HG02759 (cell line): ENCODE measurements around the gene PLPP7.

Experiments used
- ATAC-seq: cut with Tn5 transposase; IDR thresholded peaks from one replicate; pipeline ENCODE4 v1.9.1; 2021; ENCODE audit warnings: mild to moderate bottlenecking, moderate library complexity; ENCODE audit not compliant: unreplicated experiment

The PLPP7 gene

DNA sequence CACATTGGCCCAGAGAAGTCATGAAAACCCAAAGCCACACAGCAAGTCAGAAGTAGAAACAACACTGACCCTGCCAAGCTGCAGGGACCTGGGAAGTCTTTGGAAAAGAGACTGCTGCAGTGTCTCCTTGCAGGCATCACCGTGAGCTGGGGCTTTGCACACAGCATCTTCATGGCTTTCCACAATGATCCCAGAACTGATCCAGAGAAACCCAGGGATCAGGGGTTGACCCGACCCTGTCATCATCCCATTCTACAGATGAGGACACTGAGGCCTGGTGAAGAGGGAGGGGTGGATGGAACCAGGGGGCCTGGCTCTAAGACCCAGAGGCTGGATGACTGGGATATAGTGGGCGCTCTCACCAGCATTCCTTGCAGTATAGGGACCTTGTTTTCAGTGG, 8.9 kb upstream of the PLPP7 start:
- ATAC-seq = no peak

DNA sequence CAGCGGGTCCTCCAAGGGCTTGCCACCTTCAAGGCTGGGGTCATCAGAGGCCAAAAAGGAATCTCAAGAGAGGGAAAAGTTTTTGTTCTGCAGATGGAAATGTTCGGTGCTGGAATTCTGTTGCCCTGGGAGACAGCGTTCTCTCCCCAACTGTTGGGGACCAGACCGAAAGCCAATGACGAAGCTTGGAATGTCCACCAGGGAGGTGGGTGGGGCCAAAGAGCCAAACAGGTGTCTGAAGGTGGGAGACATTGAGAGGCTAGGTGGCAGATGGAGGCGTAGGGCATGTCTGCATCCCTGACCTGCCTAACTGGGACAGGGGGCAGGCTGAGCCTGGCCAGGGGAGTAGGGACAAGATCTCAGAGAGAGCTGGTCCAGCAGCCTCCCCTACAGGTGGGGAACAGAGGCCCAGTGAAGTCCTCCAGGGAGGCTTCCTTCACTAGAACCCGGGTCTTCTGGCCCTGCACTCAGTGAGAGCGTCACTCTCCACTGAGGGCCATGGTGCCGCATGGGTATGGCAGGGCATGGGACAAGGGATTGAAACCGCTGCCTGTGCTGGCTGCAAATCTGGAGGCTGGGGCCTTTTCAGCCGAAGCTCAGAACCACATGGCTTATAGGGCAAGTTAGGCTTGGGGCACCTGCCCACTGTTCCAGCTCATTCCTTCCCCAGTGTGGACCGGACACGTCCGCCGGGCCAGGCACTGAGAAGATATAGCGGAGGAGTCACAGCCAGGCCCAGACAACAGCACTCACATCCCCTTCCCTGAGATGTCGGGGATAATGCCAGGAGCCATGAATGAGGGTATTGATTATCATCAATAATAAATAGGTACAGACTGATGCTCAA, 8.2 kb upstream of the PLPP7 start:
- no peak for ATAC-seq

DNA sequence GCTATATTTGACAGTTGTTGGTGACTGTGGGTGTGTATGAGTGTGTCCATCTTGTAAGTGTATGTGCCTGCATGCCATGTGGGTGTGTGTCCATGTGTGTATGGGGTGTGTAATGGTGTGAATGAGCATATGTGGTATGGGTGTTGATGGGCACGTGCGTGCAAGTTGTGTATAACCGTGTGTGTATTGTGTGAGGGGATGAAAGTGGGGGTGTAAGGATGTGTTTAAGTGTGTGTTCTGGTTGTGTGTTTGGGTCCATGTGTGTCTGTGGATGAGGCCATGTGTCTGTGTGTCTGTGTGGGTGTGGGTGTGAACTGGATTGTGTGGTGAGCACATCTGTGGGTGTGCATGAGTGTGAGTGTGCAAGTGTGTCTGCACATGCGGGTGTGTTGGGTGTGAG, 7.3 kb upstream of the PLPP7 start:
- no peak for ATAC-seq

DNA sequence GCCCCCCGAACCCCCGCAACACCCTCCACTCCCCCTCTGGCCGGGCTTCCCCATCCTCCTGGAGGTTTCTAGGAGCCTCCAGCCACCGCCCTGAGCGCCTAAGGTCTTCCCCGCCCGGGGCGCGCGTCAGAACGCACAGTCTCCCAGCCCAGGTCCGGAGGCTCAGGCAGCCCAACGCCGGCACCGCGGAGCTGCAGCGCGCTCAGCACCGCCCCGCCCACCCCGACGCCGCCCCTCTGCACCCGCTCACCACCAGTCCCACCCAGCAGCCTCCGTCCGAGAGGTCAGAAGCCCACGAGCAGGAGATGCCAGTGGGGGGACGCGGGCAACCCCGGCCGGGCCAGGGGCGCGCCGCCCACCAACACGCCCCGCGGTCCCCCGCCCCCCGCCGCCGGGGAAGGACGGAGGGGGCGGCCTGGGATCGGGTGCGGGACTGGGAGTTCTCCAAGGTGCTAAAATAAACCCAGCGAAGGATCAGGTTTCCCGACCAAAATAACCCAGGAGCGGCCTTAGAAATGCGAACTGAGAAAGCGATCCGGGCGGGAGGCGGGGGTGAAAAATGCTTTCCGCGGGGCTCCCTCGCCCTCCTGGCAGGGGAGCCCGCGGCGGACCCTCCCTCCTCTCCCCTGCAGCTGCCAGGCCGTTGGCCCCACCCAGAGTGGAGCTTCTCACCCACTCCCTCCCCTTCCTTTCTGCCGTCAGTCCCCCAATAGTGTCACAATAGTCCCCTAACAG, 6.7 kb upstream of the PLPP7 start:
- no peak for ATAC-seq

- no peak for ATAC-seq
Observed at GRCh38 chr9:131284856-131285255, 4.7 kb upstream of the PLPP7 start.

DNA sequence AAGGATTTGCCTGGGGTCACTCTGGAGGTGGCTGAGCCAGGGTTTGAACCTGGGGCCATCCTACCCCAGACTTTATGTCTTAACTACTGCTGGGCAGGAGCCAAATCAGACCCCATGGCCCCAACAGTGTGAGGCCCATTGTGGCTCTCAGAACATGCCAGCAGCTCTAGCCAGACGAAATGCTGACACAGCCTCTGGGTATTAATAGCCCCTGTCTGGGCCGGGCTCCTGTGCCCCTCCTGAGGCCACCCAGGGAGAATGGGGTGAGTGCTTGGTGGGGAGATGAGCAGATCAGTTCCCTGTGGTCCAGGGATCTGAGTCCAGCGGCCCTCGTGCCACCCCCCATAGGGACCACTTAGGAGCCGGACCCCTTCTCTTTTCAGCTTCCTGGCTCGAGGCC, 2.2 kb upstream of the PLPP7 start:
- no peak for ATAC-seq

DNA sequence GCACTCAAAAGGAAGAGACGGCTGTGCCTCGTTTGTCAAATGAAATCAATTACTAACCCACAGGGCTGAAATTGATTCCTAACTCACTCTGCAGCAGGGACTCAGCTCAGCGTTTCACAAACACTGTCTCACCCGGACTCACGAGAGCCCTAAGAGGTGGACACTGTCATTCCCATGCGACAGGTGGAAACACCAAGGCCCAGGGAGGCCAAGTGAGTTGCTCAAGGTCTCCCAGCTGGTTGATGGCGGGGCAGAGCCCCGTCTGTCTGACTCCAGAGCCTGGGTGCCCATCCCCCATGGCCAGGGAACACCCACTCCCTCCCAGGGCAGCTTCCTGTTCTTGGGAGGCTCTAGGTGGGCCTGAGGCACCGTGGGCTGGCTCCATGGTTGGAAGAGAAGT, 1.3 kb upstream of the PLPP7 start:
- ATAC-seq = no peak

GRCh38 chr9:131290036-131290766, 678 bp downstream of the PLPP7 start:
- ATAC-seq = no peak

DNA sequence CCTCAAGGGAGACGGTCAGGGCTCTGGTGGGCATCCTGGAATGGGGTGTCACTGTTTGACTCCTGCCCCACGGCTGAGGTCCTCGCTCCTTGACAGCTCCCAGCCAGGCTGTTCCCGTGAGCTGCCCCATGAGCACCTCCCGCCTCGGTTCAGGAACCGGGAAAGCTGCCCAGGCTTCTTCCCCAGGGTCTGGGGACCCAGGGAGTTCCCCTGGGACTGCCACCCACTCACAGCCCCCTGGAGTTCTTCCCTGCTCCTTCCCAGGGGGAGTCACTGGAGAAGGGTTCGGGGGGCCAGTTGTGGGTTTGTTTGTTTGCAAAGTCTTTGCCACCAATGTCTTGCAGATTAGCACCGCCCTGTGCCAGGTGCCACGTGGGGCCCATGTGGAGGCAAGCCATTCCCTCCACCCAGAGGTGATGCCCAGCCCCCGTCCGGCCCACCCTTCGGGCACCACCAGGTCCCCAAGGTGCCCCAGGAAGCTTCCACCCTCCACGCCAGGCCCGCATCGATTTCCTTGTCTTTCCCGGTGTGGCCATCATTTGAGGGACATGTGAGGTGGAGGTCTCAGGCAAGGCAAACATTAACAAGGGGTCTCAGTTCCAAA, 1.3 kb downstream of the PLPP7 start:
- no peak for ATAC-seq

GRCh38 chr9:131291795-131292315, 2.3 kb downstream of the PLPP7 start:
- no peak for ATAC-seq

DNA sequence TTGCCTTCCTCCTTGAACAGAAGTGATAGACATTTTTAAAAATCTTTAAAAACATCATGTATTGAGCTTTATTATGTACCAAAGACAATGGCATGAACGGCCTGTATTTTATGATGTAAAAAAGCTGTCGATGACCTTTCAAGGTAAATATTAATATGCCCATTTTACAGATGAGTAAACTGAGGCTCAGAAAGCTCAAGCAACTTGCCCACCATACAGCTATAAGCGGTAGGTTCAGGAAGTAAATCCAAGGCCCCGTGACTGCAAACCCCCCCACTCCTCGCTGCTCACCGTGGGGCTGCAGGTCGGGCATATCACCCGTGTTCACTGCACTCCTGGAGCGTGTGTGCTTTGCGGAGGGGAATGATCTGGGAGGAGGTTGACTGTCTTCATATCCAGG, 3.4 kb downstream of the PLPP7 start:
- no peak for ATAC-seq

DNA sequence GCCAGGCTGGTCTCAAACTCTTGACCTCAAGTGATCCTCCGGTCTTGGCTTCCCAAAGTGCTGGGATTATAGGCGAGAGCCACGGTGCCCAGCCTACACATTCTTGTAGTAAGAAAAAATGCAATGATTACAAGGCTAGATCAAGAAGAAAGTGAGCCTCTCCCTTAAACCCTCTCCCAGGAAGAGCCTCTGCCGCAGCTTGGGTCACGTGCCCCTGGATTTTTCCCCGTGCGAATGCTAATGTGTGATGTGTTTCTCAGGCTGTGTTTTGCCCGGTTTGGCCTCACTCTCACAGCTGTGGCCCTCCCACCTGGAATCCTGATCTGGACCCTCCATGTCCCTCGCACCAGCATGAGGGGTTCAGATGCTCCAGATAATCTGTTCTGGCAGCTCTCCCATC, 6.9 kb downstream of the PLPP7 start:
- no peak for ATAC-seq

DNA sequence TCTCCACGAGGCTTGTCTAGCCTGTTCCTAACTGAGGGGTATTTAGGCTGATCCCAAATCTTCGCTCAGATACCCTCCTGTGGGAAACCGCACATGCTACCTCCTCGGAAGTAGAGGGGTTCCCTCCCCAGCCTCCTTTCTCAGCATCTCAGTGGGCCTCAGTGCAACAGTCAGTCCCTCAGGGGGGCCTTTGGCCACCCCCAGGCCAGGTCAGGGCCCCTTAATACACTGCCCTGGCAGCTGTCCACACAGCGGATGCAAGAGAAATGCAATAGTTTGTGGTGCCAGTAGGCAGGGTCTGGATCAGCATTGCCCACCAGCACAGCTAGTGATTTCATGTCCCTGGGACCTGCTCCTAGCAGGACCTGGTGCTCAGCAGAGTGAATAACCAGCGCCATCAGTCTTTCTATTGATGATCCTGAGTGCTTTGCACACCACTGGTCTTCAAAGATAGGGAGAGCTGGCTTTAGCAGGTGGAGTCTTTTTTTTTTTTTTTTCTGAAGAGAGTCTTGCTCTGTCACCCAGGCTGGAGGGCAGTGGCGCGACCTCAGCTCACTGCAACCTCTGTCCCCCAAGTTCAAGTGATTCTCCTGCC, 7.5 kb downstream of the PLPP7 start:
- no peak for ATAC-seq

GRCh38 chr9:131297903-131298302, 8.4 kb downstream of the PLPP7 start:
- no peak for ATAC-seq

GRCh38 chr9:131298341-131298740, 8.8 kb downstream of the PLPP7 start:
- ATAC-seq = no peak

GRCh38 chr9:131298816-131299215, 9.3 kb downstream of the PLPP7 start:
- ATAC-seq = no peak

- no peak for ATAC-seq
Observed at GRCh38 chr9:131299346-131299960, 9.9 kb downstream of the PLPP7 start.

GRCh38 chr9:131299961-131300347, 10.4 kb downstream of the PLPP7 start:
- ATAC-seq = no peak

DNA sequence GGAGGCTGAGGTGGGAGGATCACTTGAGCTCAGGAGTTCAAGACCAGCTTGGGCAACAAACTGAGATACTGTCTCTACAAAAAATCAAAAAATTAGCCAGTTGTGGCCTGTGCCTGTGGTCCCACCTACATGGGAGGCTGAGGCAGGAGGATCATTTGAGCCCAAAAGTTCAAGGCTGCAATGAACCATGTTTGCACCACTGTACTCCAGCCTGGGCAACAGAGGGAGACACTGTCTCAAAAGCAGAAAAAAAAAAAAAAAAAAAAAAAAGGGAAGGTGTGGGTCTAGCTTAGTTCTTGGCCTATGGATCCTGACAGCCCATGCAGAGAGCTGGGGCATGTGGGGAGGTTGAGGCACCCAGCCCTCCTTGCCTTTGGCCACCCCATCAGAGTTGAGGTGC, 10.9 kb downstream of the PLPP7 start:
- no peak for ATAC-seq
